ENCODE data around the gene MXRA5. TPM values are rescaled to one million over a fixed set of nuclear protein-coding genes. Genes with fewer than 3 reads are reported as not detected.

The MXRA5 gene
- total RNA-seq, 1 donor from 2014 or later: 0.37 TPM

DNA sequence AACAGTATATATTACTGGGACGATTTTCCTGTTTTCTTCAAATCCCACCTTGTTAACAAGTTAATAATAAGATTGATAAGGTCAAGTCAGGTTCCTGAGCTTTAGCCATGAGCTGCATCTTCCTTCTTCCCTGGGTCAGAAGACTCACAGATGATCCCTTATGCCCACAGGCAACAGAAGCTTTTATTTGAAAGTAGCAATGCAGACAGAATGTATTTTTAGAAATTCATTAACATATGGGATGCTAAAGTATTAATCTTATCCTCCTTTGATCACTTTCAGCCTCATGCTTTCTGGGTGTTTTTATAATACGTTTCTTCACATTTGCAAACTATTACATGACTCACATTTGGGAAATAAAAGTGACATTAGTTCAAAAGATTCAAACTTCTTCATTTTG lies 42.0 kb upstream of the MXRA5 start:
- TF ChIP-seq EZH2phosphoT487 (IDR thresholded peaks at IDR 0.05): no peak
- TF ChIP-seq, protein P1, sequence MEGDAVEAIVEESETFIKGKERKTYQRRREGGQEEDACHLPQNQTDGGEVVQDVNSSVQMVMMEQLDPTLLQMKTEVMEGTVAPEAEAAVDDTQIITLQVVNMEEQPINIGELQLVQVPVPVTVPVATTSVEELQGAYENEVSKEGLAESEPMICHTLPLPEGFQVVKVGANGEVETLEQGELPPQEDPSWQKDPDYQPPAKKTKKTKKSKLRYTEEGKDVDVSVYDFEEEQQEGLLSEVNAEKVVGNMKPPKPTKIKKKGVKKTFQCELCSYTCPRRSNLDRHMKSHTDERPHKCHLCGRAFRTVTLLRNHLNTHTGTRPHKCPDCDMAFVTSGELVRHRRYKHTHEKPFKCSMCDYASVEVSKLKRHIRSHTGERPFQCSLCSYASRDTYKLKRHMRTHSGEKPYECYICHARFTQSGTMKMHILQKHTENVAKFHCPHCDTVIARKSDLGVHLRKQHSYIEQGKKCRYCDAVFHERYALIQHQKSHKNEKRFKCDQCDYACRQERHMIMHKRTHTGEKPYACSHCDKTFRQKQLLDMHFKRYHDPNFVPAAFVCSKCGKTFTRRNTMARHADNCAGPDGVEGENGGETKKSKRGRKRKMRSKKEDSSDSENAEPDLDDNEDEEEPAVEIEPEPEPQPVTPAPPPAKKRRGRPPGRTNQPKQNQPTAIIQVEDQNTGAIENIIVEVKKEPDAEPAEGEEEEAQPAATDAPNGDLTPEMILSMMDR (IDR thresholded peaks at IDR 0.05): no peak
- no peak for TF ChIP-seq EZH2 (IDR thresholded peaks at IDR 0.05)
- no peak overlapping the region for H2AFZ ChIP-seq (replicated peaks)
- DNase-seq (ENCODE audit: low spot score): no peak
- H3K27ac Mint-ChIP-seq: no peak overlapping the region
- no peak overlapping the region for H3K4me2 ChIP-seq
- no peaks in the 10 kb centered on the region for H3K4me1 ChIP-seq
- H3K4me3 ChIP-seq: no peak overlapping the region
- H3K79me2 ChIP-seq (ENCODE audit: low read depth): no peaks in the 10 kb centered on the region
- H3F3A ChIP-seq (ENCODE audit: low read depth): no peaks in the 10 kb centered on the region
- H3K27ac ChIP-seq: no peak overlapping the region
- no peaks in the 10 kb centered on the region for H3K27me3 Mint-ChIP-seq (ENCODE audit: insufficient read depth, low read depth)
- no peak overlapping the region for H3K9ac ChIP-seq
- H3K36me3 Mint-ChIP-seq: no peaks in the 10 kb centered on the region
- H3K4me1 Mint-ChIP-seq: peaks cover 2% of the 10 kb centered on the region
- H3K27me3 ChIP-seq: no peaks in the 10 kb centered on the region
- H3K36me3 ChIP-seq: no peaks in the 10 kb centered on the region
- no peak overlapping the region for H3K4me3 Mint-ChIP-seq
- H4K20me1 ChIP-seq (ENCODE audit: low read depth): no peaks in the 10 kb centered on the region
- H3K9me3 Mint-ChIP-seq: peaks cover 2% of the 10 kb centered on the region
- peaks cover 3% of the 10 kb centered on the region for H3K9me3 ChIP-seq (ENCODE audit: low read depth)

DNA sequence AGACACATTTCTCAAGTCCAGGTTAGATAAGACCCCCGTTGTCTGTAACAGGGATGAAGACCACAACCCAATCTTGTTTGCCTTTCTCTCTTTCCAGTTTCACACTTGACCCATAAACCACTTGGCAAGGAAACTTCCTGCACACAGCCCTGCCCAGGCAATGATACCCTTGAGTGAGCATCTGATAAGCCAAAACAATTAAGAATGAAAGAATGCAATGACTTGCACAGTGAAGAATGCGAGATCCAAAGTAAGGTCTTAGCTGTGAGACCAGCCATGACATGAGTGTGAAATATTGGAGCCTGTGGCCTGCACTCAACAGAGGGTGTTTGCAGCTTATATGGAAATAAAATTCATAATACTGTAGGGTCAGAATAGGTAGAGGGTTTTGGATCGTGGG lies 37.9 kb upstream of the MXRA5 start:
- Histone ChIP-seq H3K79me2 (ENCODE audit: low read depth) (no peaks in the 10 kb centered on the region), H3K4me3 (no peak overlapping the region), H3K27me3 (no peaks in the 10 kb centered on the region), H2AFZ (replicated peaks) (no peak overlapping the region), H3K36me3 (no peaks in the 10 kb centered on the region), H3K9ac (no peak overlapping the region), H3F3A (ENCODE audit: low read depth) (no peaks in the 10 kb centered on the region), H4K20me1 (ENCODE audit: low read depth) (no peaks in the 10 kb centered on the region), H3K4me2 (no peak overlapping the region), H3K4me1 (no peaks in the 10 kb centered on the region), H3K27ac (no peak overlapping the region), H3K9me3 (ENCODE audit: low read depth) (no peaks in the 10 kb centered on the region)
- peaks cover 3% of the 10 kb centered on the region for H3K9me3 Mint-ChIP-seq
- peaks cover 3% of the 10 kb centered on the region for H3K27me3 Mint-ChIP-seq (ENCODE audit: insufficient read depth, low read depth)
- no peaks in the 10 kb centered on the region for H3K4me1 Mint-ChIP-seq
- TF ChIP-seq, protein P1 (IDR thresholded peaks at IDR 0.05): no peak
- TF ChIP-seq EZH2phosphoT487 (IDR thresholded peaks at IDR 0.05): no peak
- TF ChIP-seq EZH2 (IDR thresholded peaks at IDR 0.05): no peak
- no peak overlapping the region for H3K4me3 Mint-ChIP-seq
- no peak for DNase-seq (ENCODE audit: low spot score)
- H3K27ac Mint-ChIP-seq: no peak overlapping the region
- H3K36me3 Mint-ChIP-seq: no peaks in the 10 kb centered on the region

DNA sequence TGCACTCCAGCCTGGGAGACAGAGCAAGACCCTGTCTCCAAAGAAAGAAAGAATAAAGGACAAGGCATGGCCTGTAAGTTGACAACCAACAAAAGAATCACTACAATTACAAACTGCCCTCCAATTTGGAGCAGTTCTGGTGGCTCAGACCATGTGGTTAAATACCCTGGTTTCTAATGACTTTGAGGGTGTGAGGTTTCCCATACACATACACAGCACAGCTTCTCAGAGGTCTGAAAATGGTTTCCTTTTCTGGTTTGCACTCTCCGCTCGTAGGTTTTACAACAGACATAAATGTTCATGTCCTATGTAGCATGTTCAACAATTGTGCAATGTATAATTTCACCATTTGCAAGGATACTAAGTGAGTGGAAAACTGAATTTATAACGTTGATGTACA lies 34.2 kb upstream of the MXRA5 start:
- Histone ChIP-seq H3K9ac (no peak overlapping the region), H3K4me3 (no peak overlapping the region), H3K4me2 (no peak overlapping the region), H3K9me3 (ENCODE audit: low read depth) (no peaks in the 10 kb centered on the region), H3K4me1 (no peaks in the 10 kb centered on the region), H3K27me3 (no peaks in the 10 kb centered on the region), H3F3A (ENCODE audit: low read depth) (no peaks in the 10 kb centered on the region), H3K79me2 (ENCODE audit: low read depth) (no peaks in the 10 kb centered on the region), H4K20me1 (ENCODE audit: low read depth) (no peaks in the 10 kb centered on the region), H2AFZ (replicated peaks) (no peak overlapping the region), H3K27ac (no peak overlapping the region), H3K36me3 (no peaks in the 10 kb centered on the region)
- no peaks in the 10 kb centered on the region for H3K36me3 Mint-ChIP-seq
- H3K4me3 Mint-ChIP-seq: no peak overlapping the region
- TF ChIP-seq, protein P1 (IDR thresholded peaks at IDR 0.05): no peak
- TF ChIP-seq EZH2phosphoT487 (IDR thresholded peaks at IDR 0.05) (no peak), EZH2 (IDR thresholded peaks at IDR 0.05) (no peak)
- H3K9me3 Mint-ChIP-seq: peaks cover 6% of the 10 kb centered on the region
- no peaks in the 10 kb centered on the region for H3K4me1 Mint-ChIP-seq
- peaks cover 6% of the 10 kb centered on the region for H3K27me3 Mint-ChIP-seq (ENCODE audit: insufficient read depth, low read depth)
- no peak overlapping the region for H3K27ac Mint-ChIP-seq
- DNase-seq (ENCODE audit: low spot score): no peak

Data from neural progenitor cell (in vitro differentiated cells).